Epidermal melanocyte (primary cell): ENCODE data around the gene GABARAP.
A peak's percentile ranks its signal among the peaks of the same experiment; 100 is the strongest.

Experiments used
- DNase-seq: peaks from one replicate; pipeline ENCODE4 v3.0.0; 2011; ENCODE audit warnings: low spot score; ENCODE audit not compliant: insufficient read length

The GABARAP gene

DNA sequence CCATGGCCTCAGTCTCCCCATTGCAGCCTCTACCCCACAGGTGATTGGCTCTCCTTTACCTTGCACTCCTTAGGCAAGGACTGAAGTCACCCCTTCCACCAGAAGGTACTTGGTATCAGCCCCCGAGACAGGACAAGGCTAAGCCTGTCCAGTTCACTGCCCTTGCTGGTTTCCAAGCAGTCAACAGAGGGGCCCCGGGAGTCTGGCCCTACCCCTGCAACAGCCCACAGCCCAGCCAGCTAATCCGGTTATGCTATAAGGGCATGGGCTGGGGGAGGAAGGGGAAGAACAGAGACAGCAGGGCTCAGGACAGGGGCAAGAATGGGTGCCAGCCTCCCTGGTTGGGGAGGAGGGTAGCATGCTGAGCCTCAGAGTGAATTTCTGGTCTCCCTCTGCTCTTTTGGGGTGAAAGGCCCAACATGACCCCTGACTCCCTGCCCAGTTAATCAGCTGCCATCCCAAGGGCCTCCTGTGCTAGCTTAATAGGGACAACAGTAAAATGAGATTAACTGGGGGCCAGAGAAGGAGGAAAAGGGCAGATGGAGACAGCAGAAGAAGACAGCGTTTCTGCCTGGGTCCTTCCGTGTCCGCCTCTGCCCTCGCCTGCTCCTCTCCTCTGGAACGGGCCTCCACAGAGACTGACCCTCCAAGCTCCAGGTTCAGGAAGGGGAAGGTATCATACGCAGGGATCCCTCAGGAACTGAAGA, 33.3 kb downstream of the GABARAP start:
- no peak for DNase-seq

DNA sequence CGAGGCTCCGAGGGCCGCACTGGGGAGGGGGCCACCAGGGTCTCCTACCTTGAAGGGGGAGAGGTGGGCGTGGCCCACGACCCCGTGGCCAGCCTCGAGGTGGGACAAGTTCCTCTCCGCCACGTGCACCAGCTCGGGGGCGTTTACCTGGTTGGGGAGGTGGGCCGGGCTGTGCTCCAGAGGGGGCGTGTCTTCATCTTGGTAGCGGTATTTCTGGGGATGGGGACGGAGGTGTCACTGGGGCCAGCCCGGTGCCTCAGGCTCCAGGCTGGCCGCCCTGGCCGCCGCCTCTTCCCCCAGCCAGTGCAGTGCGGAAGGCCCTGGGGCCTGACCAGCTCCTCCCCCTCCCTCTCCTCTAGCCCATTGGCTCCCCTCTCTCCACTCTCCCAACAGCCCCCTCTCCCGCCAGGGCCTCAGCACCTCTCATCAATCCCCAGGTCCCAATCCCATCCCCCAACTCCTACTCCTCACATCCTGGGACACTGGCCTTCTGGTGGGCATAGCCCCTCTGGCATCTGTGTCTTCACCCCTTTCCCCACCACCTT, 34.1 kb downstream of the GABARAP start:
- no peak for DNase-seq

GRCh38 chr17:7207120-7208001, 34.9 kb downstream of the GABARAP start:
- DNase-seq, result no peak

- no peak for DNase-seq
Measured at GRCh38 chr17:7205561-7205960, 36.7 kb downstream of the GABARAP start.

DNA sequence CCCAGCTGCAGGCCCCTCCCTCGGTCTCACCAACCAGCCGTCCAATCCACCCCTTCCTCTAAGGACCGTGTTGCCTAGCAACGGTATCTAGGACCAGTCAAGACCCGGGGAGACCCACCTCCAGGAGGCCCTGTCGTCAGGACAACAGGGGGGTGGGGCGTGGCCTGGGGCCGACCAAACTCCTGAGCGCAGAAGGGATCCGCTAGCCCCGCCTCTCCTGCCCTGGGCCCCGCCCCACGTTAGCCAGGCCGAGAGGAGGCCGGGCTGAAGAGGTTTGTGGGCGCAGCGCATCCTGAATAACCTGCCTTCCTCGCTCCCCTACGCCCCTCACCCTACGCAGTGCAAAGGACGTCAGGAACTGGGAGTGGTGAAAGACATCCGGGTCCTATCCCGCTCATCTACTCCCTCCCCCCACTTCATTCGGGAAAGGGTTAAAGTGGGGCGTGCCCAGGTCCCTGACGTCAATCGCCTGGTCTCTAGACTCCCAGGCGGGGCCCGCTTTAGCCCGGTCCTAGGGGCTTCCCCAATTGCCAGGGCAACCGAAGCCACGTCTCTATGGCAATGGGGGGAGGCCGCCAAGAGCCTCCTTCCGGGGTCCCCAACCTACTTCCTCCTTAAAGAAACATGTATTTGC, 37.3 kb downstream of the GABARAP start:
- peak; percentile 96 for DNase-seq

DNA sequence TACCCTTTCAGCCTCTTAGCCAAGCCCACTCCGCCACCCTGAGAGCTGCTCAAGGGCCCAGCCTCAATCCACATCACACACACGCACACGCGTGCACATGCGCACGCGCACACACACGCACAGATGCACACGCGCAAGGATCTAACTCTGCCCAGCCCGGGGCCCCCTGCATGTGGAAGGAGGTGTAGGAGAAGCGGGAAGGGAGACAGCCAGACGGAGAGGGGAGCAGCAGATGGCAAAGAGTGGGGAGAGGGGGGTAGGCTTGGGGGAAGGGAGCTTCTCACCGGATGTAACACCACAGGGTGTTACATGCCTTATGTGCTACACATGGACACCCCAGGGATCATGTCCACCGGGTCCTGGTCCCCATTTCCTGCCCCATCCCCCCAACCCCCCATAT, 37.9 kb downstream of the GABARAP start:
- DNase-seq, result no peak

GRCh38 chr17:7203391-7203790, 38.9 kb downstream of the GABARAP start:
- DNase-seq, result no peak

DNA sequence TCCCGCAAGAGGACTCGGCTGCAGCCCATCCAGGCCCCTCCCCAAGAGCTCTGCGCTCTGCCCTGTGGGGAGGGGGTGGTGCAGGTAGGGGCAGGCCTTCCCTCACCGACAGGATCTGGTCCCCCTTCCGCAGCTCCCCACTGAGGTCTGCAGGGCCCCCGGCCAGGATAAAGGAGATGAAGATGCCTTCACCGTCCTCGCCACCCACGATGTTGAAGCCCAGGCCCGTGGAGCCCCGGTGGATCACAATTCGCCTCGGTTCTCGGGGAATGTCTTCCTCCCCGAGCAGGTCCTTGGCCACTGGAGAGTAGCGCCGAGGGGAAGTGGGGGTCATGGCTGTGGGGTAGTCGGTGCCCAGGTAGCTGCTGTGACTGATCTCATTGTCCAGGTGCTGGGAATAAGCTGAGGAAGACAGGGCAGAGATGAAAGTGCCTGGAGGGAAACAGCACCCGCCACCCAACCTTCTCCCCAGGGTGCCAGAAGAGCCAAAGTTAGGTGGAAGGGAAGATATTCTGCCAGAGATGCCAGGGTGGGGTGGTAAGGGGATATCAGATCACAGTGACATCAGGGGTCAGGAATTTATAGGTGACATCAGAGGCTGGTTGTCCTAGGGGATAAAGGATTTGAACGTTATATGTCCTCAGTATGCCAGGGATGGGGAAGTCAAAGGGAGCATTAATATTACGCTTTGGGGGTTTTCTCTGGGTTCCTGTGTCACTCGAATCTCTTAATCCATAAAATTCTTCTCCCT, 45.4 kb downstream of the GABARAP start:
- no peak for DNase-seq

DNA sequence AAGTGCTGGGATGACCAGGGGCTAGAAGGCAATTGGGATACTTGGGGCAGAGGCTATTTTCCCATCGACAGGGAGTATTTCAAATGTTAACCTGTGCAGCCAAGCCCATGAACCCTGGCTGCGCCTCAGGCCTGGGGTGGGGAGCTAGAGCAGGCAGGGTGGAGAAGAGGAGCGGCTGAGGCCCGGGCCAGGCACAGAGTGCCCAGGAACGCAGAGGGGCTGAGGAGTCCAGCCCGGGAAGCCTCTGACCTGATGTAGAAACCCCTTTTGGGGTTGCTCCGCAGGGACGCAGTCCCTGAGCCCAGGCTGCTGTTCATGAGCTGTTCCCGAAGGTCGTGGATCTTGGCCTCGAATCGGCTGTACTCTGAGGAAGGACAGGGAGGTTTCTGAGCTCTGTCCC, 46.3 kb downstream of the GABARAP start:
- DNase-seq, result no peak

DNA sequence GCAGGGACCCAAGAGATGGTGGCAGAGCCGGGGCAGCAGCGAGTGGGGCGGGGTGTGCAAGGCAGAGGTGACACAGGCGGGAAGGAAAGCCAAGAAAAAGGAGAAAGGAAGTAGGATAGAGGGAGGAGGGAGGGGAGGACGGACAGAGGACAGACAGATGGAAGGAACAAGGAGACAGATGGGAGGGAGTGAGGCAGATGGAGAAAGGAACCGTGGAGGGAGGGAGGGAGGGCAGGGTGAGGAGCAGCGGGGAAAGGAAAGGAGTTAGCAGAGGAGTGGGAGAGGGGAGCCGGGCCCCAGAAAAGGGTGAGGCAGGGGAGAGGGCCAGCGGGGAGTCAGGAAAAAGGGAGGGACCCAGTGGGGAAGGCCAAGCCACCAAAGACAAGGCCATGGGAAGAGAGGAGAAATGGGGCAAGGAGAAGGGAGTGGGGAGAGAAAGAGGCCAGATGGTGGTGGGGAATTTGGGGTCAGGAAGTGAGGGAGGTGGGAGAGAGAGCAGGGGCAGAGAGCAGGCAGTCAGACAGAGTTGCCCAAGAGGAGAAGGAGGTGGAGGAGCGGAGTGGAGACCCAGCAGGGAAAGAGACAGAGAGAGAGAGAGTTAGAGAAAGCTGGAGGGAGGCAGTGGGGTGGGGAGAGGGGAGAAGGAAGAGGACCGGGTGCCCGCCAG, 49.8 kb downstream of the GABARAP start:
- DNase-seq, result no peak

GRCh38 chr17:7191571-7192270, 50.5 kb downstream of the GABARAP start:
- DNase-seq, result peak; percentile 56

DNA sequence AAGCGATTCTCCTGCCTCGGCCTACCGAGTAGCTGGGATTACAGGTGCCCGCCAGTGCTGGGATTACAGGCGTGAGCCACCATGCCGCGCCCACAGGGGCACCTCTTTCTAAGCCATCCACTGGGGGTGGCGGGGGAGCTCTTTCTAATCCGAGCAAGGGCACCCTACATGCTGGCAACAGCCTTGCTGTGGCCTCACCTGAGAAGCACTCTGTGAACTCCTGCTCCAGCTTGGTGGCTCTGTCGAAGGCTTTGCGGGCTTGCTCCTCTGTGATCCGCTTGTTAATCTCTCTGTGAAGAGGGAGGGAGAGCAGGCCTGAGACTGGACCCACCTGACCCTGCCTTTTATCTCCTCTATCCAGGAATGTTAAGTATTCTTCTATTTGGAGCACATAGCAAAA, 51.2 kb downstream of the GABARAP start:
- DNase-seq, result no peak

DNA sequence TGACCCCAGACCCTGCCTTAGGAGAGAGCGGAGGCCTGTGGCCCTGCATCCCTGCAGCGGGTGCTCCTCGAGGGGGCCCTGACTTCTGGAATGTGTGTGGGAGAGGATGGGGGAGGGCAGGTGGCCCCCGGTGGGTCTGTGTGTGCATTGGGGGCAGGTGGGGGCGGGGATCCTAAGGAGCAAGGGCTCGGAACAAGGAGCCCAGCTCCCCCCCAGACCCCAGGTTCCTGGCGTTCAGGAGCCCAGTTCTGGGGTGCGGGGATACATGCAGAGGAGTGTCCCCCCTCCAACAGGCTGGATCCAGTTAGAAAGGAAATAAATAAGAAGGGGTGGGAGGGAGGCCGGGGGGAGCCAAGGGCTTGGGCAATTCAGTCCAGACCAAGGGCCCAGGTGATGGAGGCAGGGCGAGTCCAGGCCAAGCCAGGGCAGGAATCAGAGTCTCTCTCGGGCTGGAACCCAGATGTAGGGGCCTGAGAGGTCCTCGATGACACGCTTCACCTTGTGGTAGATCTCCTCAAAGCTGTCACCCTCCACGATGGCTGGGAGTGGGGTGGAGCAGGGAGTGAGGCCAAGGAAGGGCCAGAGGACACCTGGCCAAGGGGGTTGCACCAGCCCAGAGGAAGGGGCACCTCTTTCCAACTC, 51.9 kb downstream of the GABARAP start:
- DNase-seq, result no peak
